ENCODE data around the gene BTNL3.
"Not testable (repeated sequence)": the region's sequence is repeated elsewhere in the genome, so short reads cannot be mapped to it uniquely, and the experiment has no call there.

Gene BTNL3

GRCh38 chr5:181044093-181044599, 55.5 kb downstream of the BTNL3 start:
- DNase-seq, result no peak
- in situ Hi-C loops (cut with HindIII; ENCODE audit: low pct_ligation_motif_present, low pct_unique_long_range_greater_than_20kb, low sequenced_read_pairs), result no loop called here

- in situ Hi-C loops (cut with HindIII; ENCODE audit: low pct_ligation_motif_present, low pct_unique_long_range_greater_than_20kb, low sequenced_read_pairs), result no loop called here
- DNase-seq, result no peak
Measured at GRCh38 chr5:181044662-181045305, 56.1 kb downstream of the BTNL3 start.

GRCh38 chr5:181045316-181045715, 56.7 kb downstream of the BTNL3 start:
- in situ Hi-C loops (cut with HindIII; ENCODE audit: low pct_ligation_motif_present, low pct_unique_long_range_greater_than_20kb, low sequenced_read_pairs), result no loop called here
- DNase-seq, result no peak

GRCh38 chr5:181045857-181046256, 57.2 kb downstream of the BTNL3 start:
- DNase-seq; in situ Hi-C loops (cut with HindIII; ENCODE audit: low pct_ligation_motif_present, low pct_unique_long_range_greater_than_20kb, low sequenced_read_pairs): not testable (repeated sequence)

GRCh38 chr5:181047288-181047687, 58.6 kb downstream of the BTNL3 start:
- in situ Hi-C loops (cut with HindIII; ENCODE audit: low pct_ligation_motif_present, low pct_unique_long_range_greater_than_20kb, low sequenced_read_pairs), result no loop called here

GRCh38 chr5:181047921-181048320, 59.3 kb downstream of the BTNL3 start:
- in situ Hi-C loops (cut with HindIII; ENCODE audit: low pct_ligation_motif_present, low pct_unique_long_range_greater_than_20kb, low sequenced_read_pairs), result no loop called here
- no peak for DNase-seq

More at GRCh38 chr5:181047288-181047687, 58.6 kb downstream of the BTNL3 start:
- no peak for DNase-seq

- DNase-seq, result no peak
- in situ Hi-C loops (cut with HindIII; ENCODE audit: low pct_ligation_motif_present, low pct_unique_long_range_greater_than_20kb, low sequenced_read_pairs), result no loop called here
Measured at GRCh38 chr5:181050016-181050415, 61.4 kb downstream of the BTNL3 start.

- in situ Hi-C loops (cut with HindIII; ENCODE audit: low pct_ligation_motif_present, low pct_unique_long_range_greater_than_20kb, low sequenced_read_pairs), result no loop called here
- no peak for DNase-seq
Measured at GRCh38 chr5:181051841-181052671, 63.4 kb downstream of the BTNL3 start.

GRCh38 chr5:181052672-181053487, 64.2 kb downstream of the BTNL3 start:
- no peak for DNase-seq
- in situ Hi-C loops (cut with HindIII; ENCODE audit: low pct_ligation_motif_present, low pct_unique_long_range_greater_than_20kb, low sequenced_read_pairs), result no loop called here

GRCh38 chr5:181053488-181054121, 65.0 kb downstream of the BTNL3 start:
- no peak for DNase-seq

GRCh38 chr5:181054138-181054537, 65.5 kb downstream of the BTNL3 start:
- DNase-seq, result no peak
- in situ Hi-C loops (cut with HindIII; ENCODE audit: low pct_ligation_motif_present, low pct_unique_long_range_greater_than_20kb, low sequenced_read_pairs), result no loop called here

More at GRCh38 chr5:181053488-181054121, 65.0 kb downstream of the BTNL3 start:
- in situ Hi-C loops (cut with HindIII; ENCODE audit: low pct_ligation_motif_present, low pct_unique_long_range_greater_than_20kb, low sequenced_read_pairs), result no loop called here

- in situ Hi-C loops (cut with HindIII; ENCODE audit: low pct_ligation_motif_present, low pct_unique_long_range_greater_than_20kb, low sequenced_read_pairs), result no loop called here
- DNase-seq, result no peak
Measured at GRCh38 chr5:181054871-181055459, 66.3 kb downstream of the BTNL3 start.
